ENCODE data around the gene DLX1. TPM values are rescaled to one million over a fixed set of nuclear protein-coding genes. Genes with fewer than 3 reads are reported as not detected.

DLX1 gene
- total RNA-seq, 4 donors from 2014 or later, result 0.17 to 0.83 (median 0.23) TPM; not detected in 1

- H3K4me3 ChIP-seq, result no peak overlapping the region
- no peaks in the 10 kb centered on the region for H3K4me1 ChIP-seq
- H3K36me3 ChIP-seq, result no peaks in the 10 kb centered on the region
- H3K27me3 ChIP-seq, result no peaks in the 10 kb centered on the region
- intact Hi-C loops (cut with DNase I), result no loop called here
- no peaks in the 10 kb centered on the region for H3K9me3 ChIP-seq
- WGBS, result 98% methylated on average over 2 of the region's 2 CpGs
- no peak for DNase-seq (ENCODE audit: extremely low spot score)
- TF ChIP-seq POLR2AphosphoS5 (IDR thresholded peaks at IDR 0.05) (no peak), POLR2A (IDR thresholded peaks at IDR 0.05; ENCODE audit: low read depth) (no peak), EP300 (IDR thresholded peaks at IDR 0.05) (no peak), CTCF (IDR thresholded peaks at IDR 0.05) (no peak)
- H3K27ac ChIP-seq (replicated peaks in 1 of 4), result no peak overlapping the region
Observed at GRCh38 chr2:172049567-172050120, 35.7 kb upstream of the DLX1 start.

- DNase-seq (ENCODE audit: extremely low spot score), result no peak
- 77% methylated on average over 1 of the region's 1 CpG for WGBS
- TF ChIP-seq POLR2AphosphoS5 (IDR thresholded peaks at IDR 0.05), result no peak
- TF ChIP-seq EP300 (IDR thresholded peaks at IDR 0.05), result no peak
- no peak for TF ChIP-seq CTCF (IDR thresholded peaks at IDR 0.05)
- no peak for TF ChIP-seq POLR2A (IDR thresholded peaks at IDR 0.05; ENCODE audit: low read depth)
- Histone ChIP-seq H3K4me3 (no peak overlapping the region), H3K27me3 (no peaks in the 10 kb centered on the region), H3K9me3 (no peaks in the 10 kb centered on the region), H3K27ac (replicated peaks in 1 of 4) (no peak overlapping the region), H3K4me1 (no peaks in the 10 kb centered on the region), H3K36me3 (no peaks in the 10 kb centered on the region)
- intact Hi-C loops (cut with DNase I), result no loop called here
Observed at GRCh38 chr2:172050479-172051125, 34.7 kb upstream of the DLX1 start.

- WGBS, result 69% methylated on average over 4 of the region's 4 CpGs
- intact Hi-C loops (cut with DNase I), result no loop called here
- Histone ChIP-seq H3K9me3 (no peaks in the 10 kb centered on the region), H3K4me1 (no peaks in the 10 kb centered on the region), H3K27ac (replicated peaks in 1 of 4) (no peak overlapping the region), H3K27me3 (no peaks in the 10 kb centered on the region), H3K36me3 (no peaks in the 10 kb centered on the region), H3K4me3 (no peak overlapping the region)
- no peak for TF ChIP-seq POLR2AphosphoS5 (IDR thresholded peaks at IDR 0.05)
- TF ChIP-seq POLR2A (IDR thresholded peaks at IDR 0.05; ENCODE audit: low read depth), result no peak
- no peak for TF ChIP-seq EP300 (IDR thresholded peaks at IDR 0.05)
- TF ChIP-seq CTCF (IDR thresholded peaks at IDR 0.05), result no peak
- DNase-seq (ENCODE audit: extremely low spot score), result no peak
Observed at GRCh38 chr2:172052000-172052983, 33.0 kb upstream of the DLX1 start.

GRCh38 chr2:172053486-172053885, 31.8 kb upstream of the DLX1 start:
- 83% methylated on average over 1 of the region's 1 CpG for WGBS
- Histone ChIP-seq H3K27me3 (no peaks in the 10 kb centered on the region), H3K4me1 (no peaks in the 10 kb centered on the region), H3K4me3 (no peak overlapping the region), H3K36me3 (no peaks in the 10 kb centered on the region), H3K9me3 (no peaks in the 10 kb centered on the region), H3K27ac (replicated peaks in 1 of 4) (no peak overlapping the region)
- DNase-seq (ENCODE audit: extremely low spot score), result no peak
- TF ChIP-seq POLR2A (IDR thresholded peaks at IDR 0.05; ENCODE audit: low read depth) (no peak), EP300 (IDR thresholded peaks at IDR 0.05) (no peak), POLR2AphosphoS5 (IDR thresholded peaks at IDR 0.05) (no peak), CTCF (IDR thresholded peaks at IDR 0.05) (no peak)
- intact Hi-C loops (cut with DNase I), result no loop called here

Measured in esophagus muscularis mucosa (tissue), 4 donors.